CD4-positive, CD25-positive, alpha-beta regulatory T cell (primary cell): ENCODE results near the gene CYSRT1. TPM values are rescaled to one million over a fixed set of nuclear protein-coding genes. Genes with fewer than 3 reads are reported as not detected.
"Not testable (repeated sequence)": the region's sequence is repeated elsewhere in the genome, so short reads cannot be mapped to it uniquely, and the experiment has no call there.

Source experiments
- ATAC-seq, 2 donors: fragments of 150-1000 bp; cut with Tn5 transposase; one replicate each; pipeline ENCODE4 v1.10.0; 2021; ENCODE audit warnings: low read depth in 2 of 2, moderate number of reproducible peaks in 2 of 2, moderate library complexity in 1 of 2
- DNase-seq, 3 donors: peaks; one replicate each; pipeline versions ENCODE4 v3.0.0 to v3.0.0-alpha.2; 2012 to 2022; ENCODE audit warnings: mixed read lengths in 1 of 3
- H3K27ac ChIP-seq: one replicate; pipeline ENCODE4 v1.7.0; 2013; ENCODE audit warnings: mild to moderate bottlenecking, low read length; ENCODE audit not compliant: insufficient read depth, poor library complexity, severe bottlenecking
- H3K27me3 ChIP-seq: one replicate; pipeline ENCODE4 v1.7.0; 2013; ENCODE audit warnings: low read length; ENCODE audit not compliant: control insufficient read depth, insufficient read depth
- H3K36me3 ChIP-seq: one replicate; pipeline ENCODE4 v1.7.0; 2013; ENCODE audit warnings: mild to moderate bottlenecking, low read length, moderate library complexity; ENCODE audit not compliant: control insufficient read depth, insufficient read depth
- H3K4me1 ChIP-seq: 2 replicates; pipeline ENCODE4 v1.7.0; 2013; ENCODE audit warnings: mild to moderate bottlenecking, low read length; ENCODE audit not compliant: insufficient read depth, control insufficient read depth, poor library complexity, severe bottlenecking
- H3K4me3 ChIP-seq: one replicate; pipeline ENCODE4 v1.7.0; 2013; ENCODE audit warnings: low read depth, mild to moderate bottlenecking, low read length, moderate library complexity
- H3K9me3 ChIP-seq, 2 experiments: 1 replicate in 1 of 2; 2 replicates in 1 of 2; pipeline ENCODE4 v1.7.0; 2013; ENCODE audit warnings: low read length in 2 of 2, mild to moderate bottlenecking in 1 of 2, moderate library complexity in 1 of 2; ENCODE audit not compliant: control insufficient read depth in 2 of 2
- H3K27ac Mint-ChIP-seq, 3 donors: one replicate each; pipeline ENCODE4 v1.8.0; 2020 to 2022; ENCODE audit warnings: mild to moderate bottlenecking in 3 of 3, mixed read lengths in 3 of 3, moderate library complexity in 2 of 3
- H3K27me3 Mint-ChIP-seq: one replicate; pipeline ENCODE4 v1.8.0; 2022; ENCODE audit warnings: mild to moderate bottlenecking, mixed read lengths
- H3K36me3 Mint-ChIP-seq: one replicate; pipeline ENCODE4 v1.8.0; 2020; ENCODE audit warnings: mixed read lengths
- H3K4me1 Mint-ChIP-seq, 4 donors: one replicate each; pipeline ENCODE4 v1.8.0; 2020 to 2022; ENCODE audit warnings: mixed read lengths in 4 of 4, mild to moderate bottlenecking in 1 of 4
- H3K4me3 Mint-ChIP-seq, 4 donors: one replicate each; pipeline ENCODE4 v1.8.0; 2020 to 2022; ENCODE audit warnings: mild to moderate bottlenecking in 4 of 4, mixed read lengths in 4 of 4, moderate library complexity in 3 of 4
- H3K9me3 Mint-ChIP-seq, 7 donors: one replicate each; pipeline ENCODE4 v1.8.0; 2020 to 2022; ENCODE audit warnings: mixed read lengths in 7 of 7, mild to moderate bottlenecking in 3 of 7, moderate library complexity in 2 of 7
- polyA plus RNA-seq, 4 donors: library from polyadenylated mRNA; unstranded; fragments of 300-500 nt; fragmentation: Illumina TruSeq; gene quantifications; one replicate each; pipeline ENCODE4 v1.2.3, GENCODE V29; 2021
- total RNA-seq: library from RNA; stranded (reverse); gene quantifications from one replicate; pipeline ENCODE4 v1.2.3, GENCODE V29; 2022

Gene CYSRT1
- total and polyA plus RNA-seq, 5 donors from 2014 or later, result not detected

GRCh38 chr9:137262173-137262908, 37.4 kb downstream of the CYSRT1 start:
- peaks cover 12% of the 10 kb centered on the region for H3K36me3 Mint-ChIP-seq
- not testable (repeated sequence) for H3K27ac Mint-ChIP-seq, H3K27me3 Mint-ChIP-seq, H3K4me3 ChIP-seq, H3K4me3 Mint-ChIP-seq, DNase-seq, H3K9me3 ChIP-seq, ATAC-seq, H3K27ac ChIP-seq, H3K27me3 ChIP-seq, H3K4me1 ChIP-seq, H3K4me1 Mint-ChIP-seq, H3K9me3 Mint-ChIP-seq
- H3K36me3 ChIP-seq, result peaks cover 30% of the 10 kb centered on the region

DNA sequence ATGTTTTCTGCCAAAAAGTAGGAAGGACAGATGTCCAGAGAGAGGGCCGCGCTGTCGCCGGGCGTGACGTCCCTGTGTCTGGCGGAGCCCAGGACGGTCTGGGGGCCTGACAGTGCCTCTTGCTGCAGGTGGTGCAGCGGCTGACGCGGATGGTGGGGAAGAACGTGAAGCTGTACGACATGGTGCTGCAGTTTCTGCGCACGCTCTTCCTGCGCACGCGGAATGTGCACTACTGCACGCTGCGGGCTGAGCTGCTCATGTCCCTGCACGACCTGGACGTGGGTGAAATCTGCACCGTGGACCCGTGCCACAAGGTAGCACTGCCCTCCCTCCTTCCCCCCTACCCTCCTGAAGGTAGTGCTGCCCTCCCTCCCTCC, 37.9 kb downstream of the CYSRT1 start:
- ATAC-seq (no peak), DNase-seq (no peak)
- Histone ChIP-seq H3K27me3 (no peaks in the 10 kb centered on the region), H3K27ac (no peak overlapping the region), H3K9me3 (no peaks in the 10 kb centered on the region), H3K36me3 (peaks cover 30% of the 10 kb centered on the region), H3K4me1 (no peaks in the 10 kb centered on the region), H3K4me3 (no peak overlapping the region)
- H3K36me3 Mint-ChIP-seq, result peaks cover 12% of the 10 kb centered on the region
- H3K4me1 Mint-ChIP-seq, result peaks cover 0 to 10% (median 1%) of the 10 kb centered on the region in 4 donors
- no peak overlapping the region for H3K27ac Mint-ChIP-seq
- H3K9me3 Mint-ChIP-seq, result no peaks in the 10 kb centered on the region
- no peak overlapping the region for H3K4me3 Mint-ChIP-seq
- H3K27me3 Mint-ChIP-seq, result no peaks in the 10 kb centered on the region

- Mint-ChIP-seq H3K27ac (no peak overlapping the region), H3K9me3 (no peaks in the 10 kb centered on the region), H3K4me3 (no peak overlapping the region), H3K36me3 (peaks cover 13% of the 10 kb centered on the region), H3K27me3 (no peaks in the 10 kb centered on the region), H3K4me1 (peaks cover 0 to 11% (median 1%) of the 10 kb centered on the region in 4 donors)
- Histone ChIP-seq H3K9me3 (no peaks in the 10 kb centered on the region), H3K36me3 (peaks cover 30% of the 10 kb centered on the region), H3K27ac (no peak overlapping the region), H3K4me3 (no peak overlapping the region), H3K4me1 (no peaks in the 10 kb centered on the region), H3K27me3 (no peaks in the 10 kb centered on the region)
- ATAC-seq, result no peak
- DNase-seq, result no peak
Measured at GRCh38 chr9:137263506-137263905, 38.5 kb downstream of the CYSRT1 start.

DNA sequence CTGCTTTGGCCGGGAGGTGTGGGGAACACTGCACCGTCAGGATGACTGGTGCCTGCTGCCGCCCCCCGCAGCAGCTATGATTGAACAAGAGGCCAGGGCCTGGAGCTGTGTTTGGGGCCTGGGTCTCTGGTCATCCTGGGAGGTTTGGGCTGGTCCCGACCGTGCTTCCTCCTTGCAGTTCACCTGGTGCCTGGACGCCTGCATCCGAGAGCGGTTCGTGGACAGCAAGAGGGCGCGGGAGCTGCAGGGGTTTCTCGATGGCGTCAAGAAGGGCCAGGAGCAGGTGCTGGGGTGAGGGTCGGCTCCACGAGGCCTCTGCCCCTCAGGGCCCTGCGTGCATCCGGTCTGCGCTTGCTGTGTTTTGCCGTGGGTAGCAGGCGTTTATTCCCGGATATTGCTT, 39.1 kb downstream of the CYSRT1 start:
- Histone ChIP-seq H3K36me3 (peaks cover 31% of the 10 kb centered on the region), H3K27ac (no peak overlapping the region), H3K9me3 (no peaks in the 10 kb centered on the region), H3K4me1 (no peaks in the 10 kb centered on the region), H3K27me3 (no peaks in the 10 kb centered on the region), H3K4me3 (no peak overlapping the region)
- H3K4me1 Mint-ChIP-seq, result peaks cover 0 to 14% (median 3%) of the 10 kb centered on the region in 4 donors
- no peak overlapping the region for H3K27ac Mint-ChIP-seq
- H3K27me3 Mint-ChIP-seq, result no peaks in the 10 kb centered on the region
- DNase-seq (no peak), ATAC-seq (no peak)
- H3K36me3 Mint-ChIP-seq, result peaks cover 14% of the 10 kb centered on the region
- H3K9me3 Mint-ChIP-seq, result no peaks in the 10 kb centered on the region
- no peak overlapping the region for H3K4me3 Mint-ChIP-seq

- Mint-ChIP-seq H3K27ac (no peak overlapping the region), H3K4me1 (peaks cover 0 to 13% (median 5%) of the 10 kb centered on the region in 4 donors), H3K27me3 (no peaks in the 10 kb centered on the region), H3K4me3 (no peak overlapping the region), H3K9me3 (no peaks in the 10 kb centered on the region), H3K36me3 (peaks cover 19% of the 10 kb centered on the region)
- peaks cover 34% of the 10 kb centered on the region for H3K36me3 ChIP-seq
- no peak overlapping the region for H3K27ac ChIP-seq
- no peaks in the 10 kb centered on the region for H3K27me3 ChIP-seq
- DNase-seq (no peak), ATAC-seq (no peak)
- H3K4me3 ChIP-seq, result no peak overlapping the region
- H3K9me3 ChIP-seq, result no peaks in the 10 kb centered on the region
- H3K4me1 ChIP-seq, result no peaks in the 10 kb centered on the region
Measured at GRCh38 chr9:137265496-137266161, 40.7 kb downstream of the CYSRT1 start.

DNA sequence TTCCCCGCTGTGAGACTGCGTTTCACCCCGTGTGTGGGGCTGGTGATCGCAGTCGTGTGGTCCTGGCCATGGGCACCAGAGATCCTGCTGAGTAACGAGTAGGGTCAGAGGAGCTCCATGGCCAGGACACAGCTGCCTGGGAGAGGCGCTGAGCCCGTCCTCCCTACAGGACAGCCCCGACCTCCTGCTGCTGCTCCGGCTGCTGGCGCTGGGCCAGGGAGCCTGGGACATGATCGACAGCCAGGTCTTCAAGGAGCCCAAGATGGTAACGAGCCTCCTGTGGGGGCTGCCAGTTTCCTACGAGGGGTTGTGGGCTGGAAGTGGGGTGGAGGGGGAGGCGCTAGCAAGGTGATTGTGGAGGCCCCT, 41.2 kb downstream of the CYSRT1 start:
- Mint-ChIP-seq H3K27ac (no peak overlapping the region), H3K4me1 (peaks cover 0 to 13% (median 5%) of the 10 kb centered on the region in 4 donors), H3K36me3 (peaks cover 19% of the 10 kb centered on the region), H3K27me3 (no peaks in the 10 kb centered on the region), H3K4me3 (no peak overlapping the region), H3K9me3 (no peaks in the 10 kb centered on the region)
- no peak overlapping the region for H3K4me3 ChIP-seq
- no peaks in the 10 kb centered on the region for H3K4me1 ChIP-seq
- H3K27ac ChIP-seq, result no peak overlapping the region
- no peak for DNase-seq
- no peaks in the 10 kb centered on the region for H3K27me3 ChIP-seq
- peaks cover 34% of the 10 kb centered on the region for H3K36me3 ChIP-seq
- H3K9me3 ChIP-seq, result no peaks in the 10 kb centered on the region
- no peak for ATAC-seq

DNA sequence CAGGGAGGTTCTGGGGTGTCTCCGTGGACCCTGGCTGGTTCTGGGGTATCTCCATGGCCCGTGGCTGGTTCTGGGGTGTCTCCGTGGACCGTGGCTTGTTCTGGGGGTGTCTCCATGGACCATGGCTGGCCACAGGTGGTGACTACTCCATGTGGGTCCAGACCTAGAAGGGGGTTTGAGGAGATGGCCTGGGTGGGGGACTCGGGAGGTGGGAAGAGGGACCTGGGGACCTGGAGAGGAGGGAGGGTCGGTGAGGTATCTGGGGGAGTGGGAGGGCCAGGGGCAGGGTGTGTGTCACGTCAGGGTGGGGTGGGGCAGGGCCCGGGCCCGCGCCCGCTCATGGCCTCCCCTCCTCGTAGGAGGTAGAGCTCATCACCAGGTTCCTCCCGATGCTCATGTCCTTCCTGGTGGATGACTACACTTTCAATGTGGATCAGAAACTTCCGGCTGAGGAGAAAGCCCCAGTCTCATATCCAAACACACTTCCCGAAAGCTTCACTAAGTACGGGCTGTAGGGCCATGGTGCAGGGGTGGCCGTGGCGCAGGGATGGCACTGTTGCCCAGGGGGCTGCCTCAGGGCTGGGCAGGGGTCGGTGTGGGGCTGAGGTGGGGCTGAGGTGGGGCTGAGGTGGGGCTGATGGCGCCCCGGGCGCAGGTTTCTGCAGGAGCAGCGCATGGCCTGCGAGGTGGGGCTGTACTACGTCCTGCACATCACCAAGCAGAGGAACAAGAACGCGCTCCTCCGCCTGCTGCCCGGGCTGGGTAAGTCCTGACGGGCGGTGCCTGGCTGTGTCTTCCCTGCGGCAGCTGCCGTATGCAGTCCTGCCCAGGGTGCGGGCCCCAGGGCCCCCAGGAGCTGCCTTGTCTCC, 41.8 kb downstream of the CYSRT1 start:
- Mint-ChIP-seq H3K27ac (no peak overlapping the region), H3K9me3 (no peaks in the 10 kb centered on the region), H3K27me3 (no peaks in the 10 kb centered on the region), H3K4me3 (no peak overlapping the region), H3K36me3 (peaks cover 15% of the 10 kb centered on the region), H3K4me1 (peaks cover 0 to 14% (median 6%) of the 10 kb centered on the region in 4 donors)
- Histone ChIP-seq H3K4me3 (no peak overlapping the region), H3K4me1 (peaks cover 4% of the 10 kb centered on the region), H3K27ac (no peak overlapping the region), H3K9me3 (no peaks in the 10 kb centered on the region), H3K36me3 (peaks cover 34% of the 10 kb centered on the region), H3K27me3 (no peaks in the 10 kb centered on the region)
- DNase-seq (no peak), ATAC-seq (no peak)
